Erythroblast (primary cell): Measurements from ENCODE around the gene GTF2IRD1.

Experiments
- GATA1 ChIP-seq: IDR thresholded peaks from 2 replicates; pipeline ENCODE4 v1.6.1; 2011; ENCODE audit warnings: low read depth, mild to moderate bottlenecking, control low read depth, low read length, moderate library complexity
- POLR2A ChIP-seq: IDR thresholded peaks from 2 replicates; pipeline ENCODE4 v1.6.1; 2011; ENCODE audit warnings: mild to moderate bottlenecking, low read length

DNA sequence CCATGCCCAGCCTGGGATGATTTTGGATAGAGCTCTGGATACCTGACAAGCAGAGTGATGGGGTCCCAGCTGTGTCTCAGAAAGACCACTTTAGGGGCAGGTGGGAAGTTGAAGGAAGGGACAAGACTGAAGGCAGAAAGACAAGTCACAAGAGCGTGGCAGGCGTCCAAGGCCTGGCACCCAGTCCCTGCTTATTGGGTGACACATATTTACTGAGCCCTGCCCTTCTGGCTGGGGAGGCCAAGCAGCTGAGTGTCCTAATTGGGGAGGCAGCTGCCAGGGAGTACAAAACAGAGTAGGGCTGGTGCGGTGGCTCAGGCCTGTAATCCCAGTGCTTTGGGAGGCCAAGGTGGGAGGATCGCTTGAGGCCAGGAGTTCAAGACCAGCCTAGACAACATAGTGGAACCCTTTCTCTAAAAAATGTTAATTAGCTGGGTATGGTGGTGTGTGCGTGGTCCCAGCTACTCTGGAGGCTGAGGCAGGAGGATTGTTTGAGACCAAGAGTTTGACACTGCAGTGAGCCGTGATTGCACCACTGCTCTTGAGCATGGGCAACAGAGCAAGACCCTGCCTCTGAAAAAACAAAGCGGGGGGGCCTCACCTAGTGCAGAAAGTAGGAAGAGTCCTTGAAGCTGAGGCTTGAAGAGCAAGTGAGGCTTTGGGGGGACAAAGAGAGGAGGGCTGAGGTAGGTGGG is 150.8 kb downstream of the GTF2IRD1 start:
- no peak for TF ChIP-seq POLR2A
- no peak for TF ChIP-seq GATA1
